Liver (tissue), 3 donors: ENCODE measurements around the gene PIP5K1C.

Source experiments
- EGR1 ChIP-seq, 2 donors: IDR thresholded peaks; 2 replicates each; pipeline ENCODE4 v1.6.1; 2016 to 2018; ENCODE audit warnings: antibody characterized with exemption in 2 of 2, low read depth in 2 of 2
- FOXA1 ChIP-seq: IDR thresholded peaks from 2 replicates; pipeline ENCODE4 v1.6.1; 2016; ENCODE audit warnings: antibody characterized with exemption
- HNF4G ChIP-seq: IDR thresholded peaks from 2 replicates; pipeline ENCODE4 v1.6.1; 2016; ENCODE audit warnings: antibody characterized with exemption
- JUND ChIP-seq, 2 donors: IDR thresholded peaks; 2 replicates each; pipeline ENCODE4 v1.6.1; 2016; ENCODE audit warnings: antibody characterized with exemption in 2 of 2
- RAD21 ChIP-seq, 2 donors: IDR thresholded peaks; 2 replicates each; pipeline ENCODE4 v1.6.1; 2016; ENCODE audit warnings: antibody characterized with exemption in 2 of 2, mild to moderate bottlenecking in 2 of 2
- RXRA ChIP-seq, 2 donors: IDR thresholded peaks; 2 replicates each; pipeline ENCODE4 v1.6.1; 2017 to 2018; ENCODE audit warnings: antibody characterized with exemption in 2 of 2, mild to moderate bottlenecking in 1 of 2
- SP1 ChIP-seq: IDR thresholded peaks from 2 replicates; pipeline ENCODE4 v1.6.1; 2018; ENCODE audit warnings: antibody characterized with exemption, mild to moderate bottlenecking
- TAF1 ChIP-seq: conservative IDR thresholded peaks from 2 replicates; pipeline ENCODE4 v1.6.1; 2016; ENCODE audit warnings: antibody characterized with exemption, mild to moderate bottlenecking
- YY1 ChIP-seq: IDR thresholded peaks from 2 replicates; pipeline ENCODE4 v1.6.1; 2016; ENCODE audit warnings: antibody characterized with exemption, mild to moderate bottlenecking
- TF ChIP-seq, protein P1 (sequence below): IDR thresholded peaks from 2 replicates; pipeline ENCODE4 v1.6.1; 2016; ENCODE audit warnings: antibody characterized with exemption, mild to moderate bottlenecking
- TF ChIP-seq, protein P2 (sequence below): fragments of 150-350 bp; IDR thresholded peaks from 2 replicates; pipeline ENCODE4 v1.5.1; 2017; ENCODE audit warnings: improper control_type of control experiment, low read depth, low read length; ENCODE audit not compliant: missing input control
- TF ChIP-seq, protein P3 (sequence below): IDR thresholded peaks from 2 replicates; pipeline ENCODE4 v1.6.1; 2016; ENCODE audit warnings: antibody characterized with exemption
- TF ChIP-seq, protein P4 (sequence below): IDR thresholded peaks from 2 replicates; pipeline ENCODE4 v1.6.1; 2016; ENCODE audit warnings: antibody characterized with exemption
- TF ChIP-seq, protein P5 (sequence below): IDR thresholded peaks from 2 replicates; pipeline ENCODE4 v1.6.1; 2016; ENCODE audit warnings: antibody characterized with exemption
- donor health status: healthy.
- donor health status: healthy.

DNA sequence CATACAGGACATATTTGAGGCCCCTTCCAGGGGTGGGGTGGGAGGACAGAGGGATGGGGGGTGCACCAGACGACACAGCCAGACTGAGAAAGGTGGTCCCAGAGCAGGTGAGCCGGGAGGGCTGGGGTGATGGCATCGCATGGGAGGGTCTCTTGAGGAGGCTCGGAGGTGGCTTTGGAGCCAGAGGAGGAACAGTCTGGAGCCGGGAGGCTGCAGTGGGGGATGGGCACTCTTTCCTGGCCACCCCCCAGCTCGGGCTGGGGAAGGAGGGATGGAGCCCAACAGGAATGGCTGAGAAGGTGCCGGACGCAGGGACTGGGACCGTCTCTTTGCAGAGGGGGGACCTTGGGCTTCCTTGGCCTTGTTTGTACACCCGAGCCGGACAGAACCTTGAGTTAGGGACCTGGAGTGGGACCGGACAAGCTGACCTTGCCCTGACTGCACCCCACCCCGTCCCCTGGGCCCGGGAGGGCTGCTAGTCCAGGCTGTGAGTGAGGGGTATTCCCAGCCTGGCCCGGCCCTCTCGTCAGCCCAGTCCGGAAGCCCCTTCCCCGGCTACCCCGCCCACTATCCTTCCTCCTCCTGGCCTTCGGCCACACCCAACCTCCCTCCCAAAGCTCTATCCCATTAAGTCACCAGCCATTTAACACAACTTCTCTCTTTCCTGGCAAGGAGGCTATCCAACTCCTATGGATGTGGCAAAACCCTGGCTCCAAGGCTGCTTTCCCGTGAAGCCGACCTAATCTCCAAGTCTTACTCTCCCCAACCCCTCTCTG lies 92.8 kb downstream of the PIP5K1C start:
- TF ChIP-seq JUND (IDR thresholded peaks at IDR 0.05): no peak
- TF ChIP-seq, protein P1, sequence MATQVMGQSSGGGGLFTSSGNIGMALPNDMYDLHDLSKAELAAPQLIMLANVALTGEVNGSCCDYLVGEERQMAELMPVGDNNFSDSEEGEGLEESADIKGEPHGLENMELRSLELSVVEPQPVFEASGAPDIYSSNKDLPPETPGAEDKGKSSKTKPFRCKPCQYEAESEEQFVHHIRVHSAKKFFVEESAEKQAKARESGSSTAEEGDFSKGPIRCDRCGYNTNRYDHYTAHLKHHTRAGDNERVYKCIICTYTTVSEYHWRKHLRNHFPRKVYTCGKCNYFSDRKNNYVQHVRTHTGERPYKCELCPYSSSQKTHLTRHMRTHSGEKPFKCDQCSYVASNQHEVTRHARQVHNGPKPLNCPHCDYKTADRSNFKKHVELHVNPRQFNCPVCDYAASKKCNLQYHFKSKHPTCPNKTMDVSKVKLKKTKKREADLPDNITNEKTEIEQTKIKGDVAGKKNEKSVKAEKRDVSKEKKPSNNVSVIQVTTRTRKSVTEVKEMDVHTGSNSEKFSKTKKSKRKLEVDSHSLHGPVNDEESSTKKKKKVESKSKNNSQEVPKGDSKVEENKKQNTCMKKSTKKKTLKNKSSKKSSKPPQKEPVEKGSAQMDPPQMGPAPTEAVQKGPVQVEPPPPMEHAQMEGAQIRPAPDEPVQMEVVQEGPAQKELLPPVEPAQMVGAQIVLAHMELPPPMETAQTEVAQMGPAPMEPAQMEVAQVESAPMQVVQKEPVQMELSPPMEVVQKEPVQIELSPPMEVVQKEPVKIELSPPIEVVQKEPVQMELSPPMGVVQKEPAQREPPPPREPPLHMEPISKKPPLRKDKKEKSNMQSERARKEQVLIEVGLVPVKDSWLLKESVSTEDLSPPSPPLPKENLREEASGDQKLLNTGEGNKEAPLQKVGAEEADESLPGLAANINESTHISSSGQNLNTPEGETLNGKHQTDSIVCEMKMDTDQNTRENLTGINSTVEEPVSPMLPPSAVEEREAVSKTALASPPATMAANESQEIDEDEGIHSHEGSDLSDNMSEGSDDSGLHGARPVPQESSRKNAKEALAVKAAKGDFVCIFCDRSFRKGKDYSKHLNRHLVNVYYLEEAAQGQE: no peak
- TF ChIP-seq FOXA1: no peak
- TF ChIP-seq, protein P2, sequence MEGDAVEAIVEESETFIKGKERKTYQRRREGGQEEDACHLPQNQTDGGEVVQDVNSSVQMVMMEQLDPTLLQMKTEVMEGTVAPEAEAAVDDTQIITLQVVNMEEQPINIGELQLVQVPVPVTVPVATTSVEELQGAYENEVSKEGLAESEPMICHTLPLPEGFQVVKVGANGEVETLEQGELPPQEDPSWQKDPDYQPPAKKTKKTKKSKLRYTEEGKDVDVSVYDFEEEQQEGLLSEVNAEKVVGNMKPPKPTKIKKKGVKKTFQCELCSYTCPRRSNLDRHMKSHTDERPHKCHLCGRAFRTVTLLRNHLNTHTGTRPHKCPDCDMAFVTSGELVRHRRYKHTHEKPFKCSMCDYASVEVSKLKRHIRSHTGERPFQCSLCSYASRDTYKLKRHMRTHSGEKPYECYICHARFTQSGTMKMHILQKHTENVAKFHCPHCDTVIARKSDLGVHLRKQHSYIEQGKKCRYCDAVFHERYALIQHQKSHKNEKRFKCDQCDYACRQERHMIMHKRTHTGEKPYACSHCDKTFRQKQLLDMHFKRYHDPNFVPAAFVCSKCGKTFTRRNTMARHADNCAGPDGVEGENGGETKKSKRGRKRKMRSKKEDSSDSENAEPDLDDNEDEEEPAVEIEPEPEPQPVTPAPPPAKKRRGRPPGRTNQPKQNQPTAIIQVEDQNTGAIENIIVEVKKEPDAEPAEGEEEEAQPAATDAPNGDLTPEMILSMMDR: no peak
- TF ChIP-seq RAD21 (IDR thresholded peaks at IDR 0.05): no peak
- no peak for TF ChIP-seq TAF1
- TF ChIP-seq, protein P3, sequence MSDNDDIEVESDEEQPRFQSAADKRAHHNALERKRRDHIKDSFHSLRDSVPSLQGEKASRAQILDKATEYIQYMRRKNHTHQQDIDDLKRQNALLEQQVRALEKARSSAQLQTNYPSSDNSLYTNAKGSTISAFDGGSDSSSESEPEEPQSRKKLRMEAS: no peak
- TF ChIP-seq SP1: no peak
- no peak for TF ChIP-seq EGR1 (IDR thresholded peaks at IDR 0.05; ENCODE audit: low read depth in 2 of 2)
- TF ChIP-seq YY1: no peak
- TF ChIP-seq, protein P4, sequence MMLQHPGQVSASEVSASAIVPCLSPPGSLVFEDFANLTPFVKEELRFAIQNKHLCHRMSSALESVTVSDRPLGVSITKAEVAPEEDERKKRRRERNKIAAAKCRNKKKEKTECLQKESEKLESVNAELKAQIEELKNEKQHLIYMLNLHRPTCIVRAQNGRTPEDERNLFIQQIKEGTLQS: no peak
- TF ChIP-seq, protein P5, sequence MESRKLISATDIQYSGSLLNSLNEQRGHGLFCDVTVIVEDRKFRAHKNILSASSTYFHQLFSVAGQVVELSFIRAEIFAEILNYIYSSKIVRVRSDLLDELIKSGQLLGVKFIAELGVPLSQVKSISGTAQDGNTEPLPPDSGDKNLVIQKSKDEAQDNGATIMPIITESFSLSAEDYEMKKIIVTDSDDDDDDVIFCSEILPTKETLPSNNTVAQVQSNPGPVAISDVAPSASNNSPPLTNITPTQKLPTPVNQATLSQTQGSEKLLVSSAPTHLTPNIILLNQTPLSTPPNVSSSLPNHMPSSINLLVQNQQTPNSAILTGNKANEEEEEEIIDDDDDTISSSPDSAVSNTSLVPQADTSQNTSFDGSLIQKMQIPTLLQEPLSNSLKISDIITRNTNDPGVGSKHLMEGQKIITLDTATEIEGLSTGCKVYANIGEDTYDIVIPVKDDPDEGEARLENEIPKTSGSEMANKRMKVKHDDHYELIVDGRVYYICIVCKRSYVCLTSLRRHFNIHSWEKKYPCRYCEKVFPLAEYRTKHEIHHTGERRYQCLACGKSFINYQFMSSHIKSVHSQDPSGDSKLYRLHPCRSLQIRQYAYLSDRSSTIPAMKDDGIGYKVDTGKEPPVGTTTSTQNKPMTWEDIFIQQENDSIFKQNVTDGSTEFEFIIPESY: no peak
- no peak for TF ChIP-seq HNF4G
- TF ChIP-seq RXRA (IDR thresholded peaks at IDR 0.05): no peak
